ENCODE data around the gene ZNF483.
"Not testable (repeated sequence)": the region's sequence is repeated elsewhere in the genome, so short reads cannot be mapped to it uniquely, and the experiment has no call there.

The ZNF483 gene

GRCh38 chr9:111525056-111525977 lies at the start of gene ZNF483:
ZNF483 (plus strand) TSS chr9:111525179; CDS start chr9:111527396, 2,217 bp downstream.
- DNase-seq (ENCODE audit: low spot score), result peak; percentile 60

GRCh38 chr9:111475195-111475594 lies 49.8 kb upstream of the ZNF483 start:
- no peak for DNase-seq (ENCODE audit: low spot score)

- DNase-seq (ENCODE audit: low spot score), result no peak
Observed at GRCh38 chr9:111477677-111478076, 47.3 kb upstream of the ZNF483 start.

- no peak for DNase-seq (ENCODE audit: low spot score)
Observed at GRCh38 chr9:111481885-111482636, 42.9 kb upstream of the ZNF483 start.

GRCh38 chr9:111482694-111483438 lies 42.1 kb upstream of the ZNF483 start:
- DNase-seq (ENCODE audit: low spot score), result peak; percentile 35

- peak; percentile 24 for DNase-seq (ENCODE audit: low spot score)
Observed at GRCh38 chr9:111483439-111483857, 41.5 kb upstream of the ZNF483 start.

GRCh38 chr9:111483858-111484571 lies 41.0 kb upstream of the ZNF483 start, which contains the start of gene ECPAS:
ECPAS (minus strand) TSS chr9:111484383; CDS start chr9:111472918, 11,465 bp downstream.
- DNase-seq (ENCODE audit: low spot score), result peak; percentile 40

GRCh38 chr9:111484572-111484894 lies 40.4 kb upstream of the ZNF483 start:
- DNase-seq (ENCODE audit: low spot score), result no peak

- DNase-seq (ENCODE audit: low spot score), result not testable (repeated sequence)
Observed at GRCh38 chr9:111497196-111497595, 27.8 kb upstream of the ZNF483 start.

- DNase-seq (ENCODE audit: low spot score), result no peak
Observed at GRCh38 chr9:111501005-111501562, 23.9 kb upstream of the ZNF483 start.

GRCh38 chr9:111501648-111502047 lies 23.3 kb upstream of the ZNF483 start:
- no peak for DNase-seq (ENCODE audit: low spot score)

GRCh38 chr9:111502506-111502905 lies 22.5 kb upstream of the ZNF483 start:
- no peak for DNase-seq (ENCODE audit: low spot score)

GRCh38 chr9:111511581-111511980 lies 13.4 kb upstream of the ZNF483 start:
- DNase-seq (ENCODE audit: low spot score), result not testable (repeated sequence)

- no peak for DNase-seq (ENCODE audit: low spot score)
Observed at GRCh38 chr9:111514967-111515366, 10.0 kb upstream of the ZNF483 start.

- DNase-seq (ENCODE audit: low spot score), result no peak
Observed at GRCh38 chr9:111516061-111516465, 8.9 kb upstream of the ZNF483 start.

- DNase-seq (ENCODE audit: low spot score), result no peak
Observed at GRCh38 chr9:111524731-111525055, 286 bp upstream of the ZNF483 start.

GRCh38 chr9:111527347-111527746 lies 2.4 kb downstream of the ZNF483 start:
- no peak for DNase-seq (ENCODE audit: low spot score)

- DNase-seq (ENCODE audit: low spot score), result no peak
Observed at GRCh38 chr9:111529787-111530186, 4.8 kb downstream of the ZNF483 start.

- DNase-seq (ENCODE audit: low spot score), result no peak
Observed at GRCh38 chr9:111531716-111532115, 6.7 kb downstream of the ZNF483 start.

- DNase-seq (ENCODE audit: low spot score), result no peak
Observed at GRCh38 chr9:111533099-111533790, 8.3 kb downstream of the ZNF483 start.

Data from CD4-positive, alpha-beta T cell treated with Interleukin-6 at 100 ng/mL for 8 hours (primary cell).